KOPT-K1 (cell line): ENCODE results near the gene NFKBIB.
"Not testable (repeated sequence)": the region's sequence is repeated elsewhere in the genome, so short reads cannot be mapped to it uniquely, and the experiment has no call there.

Source experiments
- H3K27ac ChIP-seq: fragments of 200-600 bp; sonication (generic); 2 replicates; pipeline ENCODE4 v1.5.1; 2016; ENCODE audit warnings: antibody characterized with exemption, mild to moderate bottlenecking, low read depth, low read length; ENCODE audit not compliant: poor library complexity, severe bottlenecking
- H3K36me3 ChIP-seq: fragments of 200-600 bp; sonication (generic); 2 replicates; pipeline ENCODE4 v1.5.1; 2017; ENCODE audit warnings: antibody characterized with exemption, mild to moderate bottlenecking, low read length, moderate library complexity; ENCODE audit not compliant: insufficient read depth
- H3K9me3 ChIP-seq: fragments of 200-600 bp; sonication (generic); 2 replicates; pipeline ENCODE4 v1.5.1; 2017; ENCODE audit warnings: antibody characterized with exemption, low read length, mild to moderate bottlenecking; ENCODE audit not compliant: insufficient read depth, poor library complexity, severe bottlenecking

NFKBIB gene, protein sequence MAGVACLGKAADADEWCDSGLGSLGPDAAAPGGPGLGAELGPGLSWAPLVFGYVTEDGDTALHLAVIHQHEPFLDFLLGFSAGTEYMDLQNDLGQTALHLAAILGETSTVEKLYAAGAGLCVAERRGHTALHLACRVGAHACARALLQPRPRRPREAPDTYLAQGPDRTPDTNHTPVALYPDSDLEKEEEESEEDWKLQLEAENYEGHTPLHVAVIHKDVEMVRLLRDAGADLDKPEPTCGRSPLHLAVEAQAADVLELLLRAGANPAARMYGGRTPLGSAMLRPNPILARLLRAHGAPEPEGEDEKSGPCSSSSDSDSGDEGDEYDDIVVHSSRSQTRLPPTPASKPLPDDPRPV

DNA sequence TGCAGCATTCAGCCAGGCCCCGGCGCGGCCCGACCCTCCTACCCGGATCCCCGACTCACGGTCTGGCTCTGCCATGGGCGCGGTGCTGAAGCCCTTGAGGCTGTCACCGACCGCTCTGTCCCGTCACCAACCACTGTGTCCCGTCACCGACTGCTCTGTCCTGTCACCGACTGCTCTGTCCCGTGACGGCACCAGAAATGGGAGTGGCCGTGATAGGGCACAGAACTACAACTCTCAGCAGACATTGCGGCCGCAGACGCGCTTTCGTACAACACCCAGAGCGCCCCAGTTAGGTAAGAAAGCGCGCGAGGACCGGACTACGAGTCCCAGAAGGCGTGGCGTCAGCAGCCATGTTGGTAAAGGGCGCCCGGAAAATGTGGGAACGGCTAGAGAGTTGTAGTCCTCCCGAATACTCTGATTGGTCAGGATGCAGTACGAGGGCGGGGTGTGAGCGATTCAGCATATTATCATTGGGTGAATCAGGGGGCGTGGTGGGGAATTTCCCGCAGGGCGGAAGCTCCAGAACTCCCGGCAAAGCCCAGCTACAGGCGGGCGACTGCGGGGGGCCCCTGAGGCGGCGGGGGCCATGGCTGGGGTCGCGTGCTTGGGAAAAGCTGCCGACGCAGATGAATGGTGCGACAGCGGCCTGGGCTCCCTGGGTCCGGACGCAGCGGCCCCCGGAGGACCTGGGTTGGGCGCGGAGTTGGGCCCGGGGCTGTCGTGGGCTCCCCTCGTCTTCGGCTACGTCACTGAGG lies at the start of gene NFKBIB, which contains the start of gene SIRT2:
Gene NFKBIB, plus strand, starts transcription at position 523 of the 755 bp plus-strand sequence. Its CDS starts 64 bp downstream, at position 587.
Gene SIRT2, minus strand, starts transcription at position 172 of the 755 bp plus-strand sequence. Its CDS starts 97 bp downstream, at position 75.
- H3K27ac ChIP-seq: peak within 1 kb of the TSS; percentile 67
- peaks cover 5% of the 10 kb centered on the region for H3K36me3 ChIP-seq
- peaks cover 4% of the 10 kb centered on the region for H3K9me3 ChIP-seq

DNA sequence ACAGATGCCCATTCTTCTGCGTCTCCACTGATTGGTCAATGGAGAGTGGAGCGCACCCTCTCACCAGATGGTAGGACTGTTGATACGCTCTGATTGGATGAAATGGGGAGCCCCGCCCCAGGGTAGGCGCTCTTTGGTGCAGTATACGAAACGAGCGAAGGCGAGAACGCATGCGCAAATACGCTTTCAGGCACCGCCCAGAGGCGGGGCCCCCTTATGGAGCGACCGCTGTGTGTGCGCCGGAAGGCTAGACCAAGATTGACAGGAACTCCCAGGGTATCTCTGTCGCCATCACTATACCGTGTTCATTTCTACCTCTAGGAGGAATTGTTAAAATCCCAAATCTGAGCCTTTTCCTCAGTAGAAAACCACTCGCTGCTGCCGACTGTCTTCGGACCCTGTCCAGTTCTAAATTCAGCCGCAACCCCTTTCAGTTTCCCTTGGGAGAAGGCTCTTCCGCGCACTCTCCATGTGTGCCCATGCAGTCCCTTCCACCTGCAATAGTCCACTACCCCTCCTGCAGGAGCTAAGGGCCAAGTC lies 49.3 kb upstream of the NFKBIB start:
- H3K9me3 ChIP-seq: no peaks in the 10 kb centered on the region
- H3K36me3 ChIP-seq: peaks cover 35% of the 10 kb centered on the region
- peak overlapping the region; percentile 99 for H3K27ac ChIP-seq

DNA sequence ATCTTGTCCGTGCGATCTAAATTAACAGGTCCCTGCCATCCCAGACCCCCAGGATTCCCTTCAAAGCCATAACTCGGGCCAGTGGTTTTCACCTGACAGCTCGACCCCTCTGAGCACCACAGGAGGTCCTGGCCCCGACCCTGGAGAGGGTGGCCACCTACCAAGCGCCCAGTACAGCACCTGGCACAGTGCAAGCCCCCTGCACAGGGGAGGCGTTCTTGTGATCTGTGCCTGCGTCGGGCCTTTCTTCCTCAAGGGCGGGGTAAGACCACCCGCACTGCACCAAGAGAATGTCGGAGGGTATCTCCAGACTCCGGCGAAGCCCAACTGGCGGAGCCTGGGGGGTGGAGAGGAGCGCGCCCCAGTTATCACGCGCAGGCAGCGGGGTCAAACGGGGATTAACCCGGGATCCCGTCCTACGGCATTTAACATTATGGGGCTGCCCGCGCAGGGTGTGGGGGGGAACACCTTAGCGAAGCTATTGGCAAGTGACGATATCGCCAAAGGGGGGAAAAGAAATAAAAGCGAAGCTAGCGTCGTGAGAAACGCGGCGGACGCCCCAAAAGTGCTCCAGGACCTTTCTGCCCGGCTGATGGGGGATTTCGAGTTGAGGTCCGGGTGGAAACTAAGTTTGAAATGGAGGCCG lies 48.7 kb upstream of the NFKBIB start:
- H3K27ac ChIP-seq: peak overlapping the region; percentile 99
- peaks cover 30% of the 10 kb centered on the region for H3K36me3 ChIP-seq
- no peaks in the 10 kb centered on the region for H3K9me3 ChIP-seq

DNA sequence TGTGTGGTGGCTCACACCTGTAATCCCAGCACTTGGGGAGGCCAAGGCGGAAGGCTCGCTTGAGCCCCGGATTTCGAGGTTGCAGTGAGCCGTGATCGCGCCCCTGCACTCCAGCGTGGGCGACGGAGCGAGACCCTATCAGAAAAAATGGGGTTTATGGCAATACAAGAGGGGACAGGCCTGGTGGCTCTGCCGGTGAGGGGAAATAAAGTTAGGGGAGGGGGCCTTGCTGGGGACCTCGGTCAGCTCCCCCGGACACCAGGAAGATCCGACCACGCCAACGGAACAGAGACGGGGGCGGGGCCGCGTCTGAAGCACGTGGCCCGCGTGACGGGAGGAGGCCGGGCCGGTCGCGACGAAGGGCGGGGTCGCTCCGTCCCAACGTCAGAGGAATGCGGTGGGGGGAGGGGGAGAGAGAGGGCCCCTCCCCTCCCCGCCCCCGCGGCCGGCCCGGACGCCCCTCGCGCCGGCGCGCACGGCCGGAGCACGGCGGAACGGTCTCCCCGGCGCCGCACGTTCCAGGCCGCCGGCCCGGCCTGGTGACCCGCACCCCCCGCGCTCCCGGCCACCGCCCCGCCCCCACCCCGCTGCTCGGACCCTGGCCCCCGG lies 48.0 kb upstream of the NFKBIB start:
- peaks cover 23% of the 10 kb centered on the region for H3K36me3 ChIP-seq
- no peaks in the 10 kb centered on the region for H3K9me3 ChIP-seq
- peak overlapping the region; percentile 99 for H3K27ac ChIP-seq

DNA sequence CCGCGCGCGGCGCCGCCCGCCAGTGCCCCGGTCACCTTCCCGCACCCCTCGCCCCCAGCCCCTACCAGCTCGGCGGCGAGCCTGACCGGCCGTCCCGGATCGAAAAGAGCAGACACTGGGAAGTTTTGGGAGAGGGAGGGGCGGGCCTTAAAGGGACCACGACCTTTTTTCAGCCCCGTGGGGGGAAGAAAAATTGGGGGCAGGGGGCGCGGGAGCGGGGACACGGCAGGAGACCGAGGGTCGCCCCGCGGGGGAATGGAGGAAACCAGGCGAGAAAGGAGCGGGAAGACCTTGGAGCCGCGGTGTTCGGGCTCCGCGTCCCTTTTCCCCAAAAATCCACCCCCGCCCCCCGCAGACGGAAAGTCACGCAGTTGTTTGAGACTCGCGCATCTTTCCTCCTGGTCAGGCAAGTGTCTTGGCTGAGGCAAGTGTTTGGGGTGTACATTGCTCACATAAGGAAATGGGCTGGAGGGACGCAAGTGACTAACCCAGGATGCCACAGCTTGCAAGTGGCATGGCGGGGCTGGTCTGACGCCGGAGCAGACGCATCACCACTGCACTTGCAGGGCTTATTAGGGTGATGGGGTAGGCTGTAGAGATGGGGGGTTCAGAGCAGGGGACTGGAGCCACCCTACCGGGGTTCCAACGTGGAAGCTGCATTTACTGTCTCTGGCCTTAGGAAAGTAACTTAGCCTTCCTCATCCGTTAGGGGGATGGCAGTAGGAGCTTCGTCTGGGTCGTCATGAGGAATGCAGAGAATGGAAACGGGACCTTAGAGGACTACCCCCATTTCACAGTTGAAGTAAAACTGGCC lies 47.3 kb upstream of the NFKBIB start:
- Histone ChIP-seq H3K36me3 (peaks cover 16% of the 10 kb centered on the region), H3K27ac (peak overlapping the region; percentile 99), H3K9me3 (no peaks in the 10 kb centered on the region)

DNA sequence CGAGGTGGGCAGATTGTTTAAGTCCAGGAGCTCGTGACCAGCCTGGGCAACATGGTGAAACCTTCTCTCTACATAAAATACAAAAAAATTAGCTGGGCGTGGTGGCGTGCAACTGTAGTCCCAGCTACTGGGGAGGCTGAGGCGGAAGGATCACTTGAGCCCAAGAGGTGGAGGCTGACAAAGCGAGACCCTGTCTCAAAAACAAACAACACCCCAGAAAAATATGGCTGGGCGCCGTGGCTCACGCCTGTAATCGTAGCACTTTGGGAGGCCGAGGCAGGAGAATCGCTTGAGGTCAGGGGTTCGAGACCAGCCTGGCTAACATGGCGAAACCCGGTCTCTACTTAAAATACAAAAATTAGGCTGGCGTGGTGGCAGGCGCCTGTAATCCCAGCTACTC lies 46.6 kb upstream of the NFKBIB start:
- H3K9me3 ChIP-seq: no peaks in the 10 kb centered on the region
- peak overlapping the region; percentile 99 for H3K27ac ChIP-seq
- peaks cover 8% of the 10 kb centered on the region for H3K36me3 ChIP-seq

DNA sequence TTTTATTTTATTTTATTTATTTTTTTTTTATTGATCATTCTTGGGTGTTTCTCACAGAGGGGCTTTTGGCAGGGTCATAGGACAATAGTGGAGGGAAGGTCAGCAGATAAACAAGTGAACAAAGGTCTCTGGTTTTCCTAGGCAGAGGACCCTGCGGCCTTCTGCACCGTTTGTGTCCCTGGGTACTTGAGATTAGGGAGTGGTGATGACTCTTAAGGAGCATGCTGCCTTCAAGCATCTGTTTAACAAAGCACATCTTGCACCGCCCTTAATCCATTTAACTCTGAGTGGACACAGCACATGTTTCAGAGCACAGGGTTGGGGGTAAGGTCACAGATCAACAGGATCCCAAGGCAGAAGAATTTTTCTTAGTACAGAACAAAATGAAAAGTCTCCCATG lies 44.8 kb upstream of the NFKBIB start:
- H3K9me3 ChIP-seq, H3K27ac ChIP-seq, H3K36me3 ChIP-seq: not testable (repeated sequence)

DNA sequence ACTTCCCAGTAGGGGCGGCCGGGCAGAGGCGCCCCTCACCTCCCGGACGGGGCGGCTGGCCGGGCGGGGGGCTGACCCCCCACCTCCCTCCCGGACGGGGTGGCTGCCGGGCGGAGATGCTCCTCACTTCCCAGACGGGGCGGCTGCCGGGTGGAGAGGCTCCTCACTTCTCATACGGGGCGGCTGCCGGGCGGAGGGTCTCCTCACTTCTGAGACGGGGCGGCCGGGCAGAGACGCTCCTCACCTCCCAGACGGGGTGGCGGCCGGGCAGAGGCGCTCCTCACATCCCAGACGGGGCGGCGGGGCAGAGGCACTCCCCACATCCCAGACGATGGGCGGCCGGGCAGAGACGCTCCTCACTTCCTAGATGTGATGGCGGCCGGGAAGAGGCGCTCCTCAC lies 44.0 kb upstream of the NFKBIB start:
- not testable (repeated sequence) for H3K27ac ChIP-seq, H3K36me3 ChIP-seq, H3K9me3 ChIP-seq

DNA sequence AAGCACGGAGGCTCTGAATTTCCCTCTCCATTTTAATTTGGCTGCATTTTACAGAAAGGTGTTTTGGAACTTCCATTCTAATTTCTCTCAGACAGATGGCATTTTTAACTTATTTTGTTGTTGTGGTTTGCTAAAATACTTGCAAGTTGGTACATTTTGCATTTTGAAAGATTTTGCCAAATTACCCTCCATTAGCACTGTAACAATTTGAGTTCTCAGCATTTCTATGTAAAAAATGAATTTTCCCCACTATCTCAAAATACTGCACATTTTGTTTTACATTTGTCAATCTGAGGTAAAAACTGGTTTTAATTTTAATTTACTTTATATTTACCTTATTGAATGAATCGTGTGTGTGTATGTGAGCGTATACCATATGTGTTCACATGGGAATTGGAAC lies 43.0 kb upstream of the NFKBIB start:
- H3K27ac ChIP-seq: no peak overlapping the region
- no peaks in the 10 kb centered on the region for H3K36me3 ChIP-seq
- no peaks in the 10 kb centered on the region for H3K9me3 ChIP-seq

DNA sequence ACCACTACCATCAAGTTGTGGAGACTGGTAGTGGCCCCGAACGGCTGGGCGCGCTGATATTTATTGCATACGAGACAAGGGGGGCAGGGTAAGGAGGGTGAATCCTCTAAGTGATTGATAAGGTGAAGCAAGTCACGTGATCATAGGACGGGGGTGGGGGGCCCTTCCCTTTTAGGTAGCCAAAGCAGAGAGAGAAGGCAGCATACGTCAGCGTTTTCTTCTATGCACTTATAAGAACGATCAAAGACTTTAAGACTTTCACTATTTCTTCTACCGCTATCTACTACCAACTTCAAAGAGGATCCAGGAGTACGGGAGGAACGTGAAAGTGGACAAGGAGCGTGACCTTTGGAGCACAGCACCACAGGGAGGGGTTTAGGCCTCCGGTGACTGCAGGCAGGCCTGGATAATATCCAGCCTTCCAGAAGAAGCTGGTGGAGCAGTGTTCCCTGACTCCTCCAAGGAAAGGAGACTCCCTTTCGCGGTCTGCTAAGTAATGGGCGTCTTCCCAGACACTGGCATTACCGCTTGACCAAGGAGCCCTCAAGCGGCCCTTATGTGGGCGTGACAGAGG lies 40.1 kb upstream of the NFKBIB start:
- not testable (repeated sequence) for H3K27ac ChIP-seq, H3K36me3 ChIP-seq, H3K9me3 ChIP-seq

DNA sequence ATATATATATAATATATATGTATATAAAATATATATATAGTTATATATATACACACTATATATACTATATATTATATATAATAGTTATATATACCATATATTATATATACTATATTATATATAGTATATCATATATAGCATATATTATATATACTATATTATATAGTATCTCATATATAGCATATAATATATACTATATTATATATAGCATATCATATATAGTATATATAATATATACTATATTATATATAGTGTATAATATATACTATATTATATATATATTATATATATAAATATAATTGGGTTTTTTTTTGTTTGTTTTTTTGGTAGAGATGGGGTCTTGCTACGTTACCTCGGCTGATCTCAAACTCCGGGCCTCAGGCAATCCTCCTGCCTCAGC lies 38.4 kb upstream of the NFKBIB start:
- no peaks in the 10 kb centered on the region for H3K36me3 ChIP-seq

DNA sequence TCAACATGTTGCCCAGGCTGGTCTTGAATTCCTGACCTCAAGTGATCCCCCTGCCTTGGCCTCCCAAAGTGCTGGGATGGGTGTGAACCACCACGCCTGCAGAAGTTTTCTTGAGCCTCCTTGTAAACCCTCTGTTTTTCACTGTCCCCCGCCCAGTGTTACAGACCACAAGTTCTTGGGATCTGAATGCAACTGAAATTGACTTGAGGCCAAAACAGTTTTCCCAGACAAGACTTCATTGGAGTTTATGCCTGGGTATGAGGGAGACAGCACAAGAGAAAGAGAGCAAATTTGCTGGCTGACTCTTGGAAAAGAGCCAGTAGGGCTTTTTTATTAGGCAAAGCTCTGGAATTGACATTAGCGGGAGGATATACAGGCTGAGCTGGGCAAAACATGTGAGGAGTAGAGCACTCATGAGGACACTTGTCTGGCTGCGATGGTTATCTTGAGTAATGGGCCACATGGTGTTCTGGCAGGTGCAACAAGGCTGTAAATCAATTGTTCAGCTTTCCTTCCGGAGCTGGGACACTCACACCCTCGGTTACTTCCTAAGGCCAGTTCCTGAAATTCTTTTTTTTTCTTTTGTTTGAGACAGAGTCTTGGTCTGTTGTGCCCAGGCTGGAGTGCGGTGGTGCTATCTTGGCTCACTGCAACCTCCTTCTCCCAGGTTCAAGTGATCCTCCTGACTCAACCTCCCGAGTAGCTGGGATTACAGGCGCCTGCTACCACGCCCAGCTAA lies 37.3 kb upstream of the NFKBIB start:
- no peaks in the 10 kb centered on the region for H3K9me3 ChIP-seq
- H3K36me3 ChIP-seq: no peaks in the 10 kb centered on the region
- no peak overlapping the region for H3K27ac ChIP-seq

More for the DNA sequence above, 38.4 kb upstream of the NFKBIB start:
- Histone ChIP-seq H3K27ac (no peak overlapping the region), H3K9me3 (no peaks in the 10 kb centered on the region)

DNA sequence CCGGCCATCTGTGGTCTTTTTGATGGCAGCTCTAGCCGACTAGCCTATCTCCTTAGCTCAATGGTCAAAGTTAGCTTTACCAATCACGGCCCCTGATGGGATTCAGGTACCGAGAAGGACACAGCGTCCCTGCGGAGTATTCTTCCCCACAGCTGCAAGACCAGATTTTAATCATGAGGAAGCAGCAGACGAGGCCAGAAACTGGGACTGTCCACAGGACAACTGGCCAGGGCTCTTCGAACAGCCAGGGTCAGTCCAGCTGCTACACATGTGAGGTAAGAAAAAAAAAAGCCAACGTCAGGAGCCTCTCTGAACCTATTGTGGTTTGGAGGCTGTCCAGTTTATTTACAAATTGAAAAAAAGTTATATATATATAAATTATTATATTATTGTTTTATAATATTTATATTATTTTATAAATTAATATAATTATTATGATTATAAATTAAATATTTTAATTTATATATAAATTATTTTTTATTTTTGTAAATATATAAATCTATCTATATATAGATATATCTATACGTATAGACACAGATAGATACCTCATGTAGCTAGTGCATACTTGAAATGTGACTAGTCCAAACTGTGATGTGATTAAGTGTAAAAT lies 32.5 kb upstream of the NFKBIB start:
- no peaks in the 10 kb centered on the region for H3K36me3 ChIP-seq
- no peaks in the 10 kb centered on the region for H3K9me3 ChIP-seq
- H3K27ac ChIP-seq: no peak overlapping the region
